Type B pancreatic cell (in vitro differentiated cells): ENCODE results near the gene BTBD9. TPM values are rescaled to one million over a fixed set of nuclear protein-coding genes. Genes with fewer than 3 reads are reported as not detected.
A peak's percentile ranks its signal among the peaks of the same experiment; 100 is the strongest.

ENCODE experiments used
- DNase-seq: peaks from one replicate; pipeline ENCODE4 v3.0.0; 2021; ENCODE audit warnings: mixed read lengths; ENCODE audit not compliant: unreplicated experiment; ENCODE audit errors: extremely low spot score
- H3K27ac Mint-ChIP-seq: 2 replicates; pipeline ENCODE4 v1.8.0; 2021; ENCODE audit warnings: mild to moderate bottlenecking, mixed read lengths
- H3K27me3 Mint-ChIP-seq: 2 replicates; pipeline ENCODE4 v1.8.0; 2021; ENCODE audit warnings: mixed read lengths
- H3K36me3 Mint-ChIP-seq: 2 replicates; pipeline ENCODE4 v1.8.0; 2021; ENCODE audit warnings: mixed read lengths
- H3K4me1 Mint-ChIP-seq: one replicate; pipeline ENCODE4 v1.8.0; 2021; ENCODE audit warnings: mixed read lengths; ENCODE audit not compliant: unreplicated experiment
- H3K4me3 Mint-ChIP-seq: 2 replicates; pipeline ENCODE4 v1.8.0; 2021; ENCODE audit warnings: mild to moderate bottlenecking, mixed read lengths
- H3K9me3 Mint-ChIP-seq: 2 replicates; pipeline ENCODE4 v1.8.0; 2021; ENCODE audit warnings: mixed read lengths
- CTCF ChIP-seq: fragments of 200-600 bp; sonication (generic); conservative IDR thresholded peaks from 2 replicates; pipeline ENCODE4 v1.5.0; 2021; ENCODE audit warnings: antibody characterized with exemption, mild to moderate bottlenecking
- total RNA-seq: library from RNA; stranded (reverse); gene quantifications from 2 replicates; pipeline ENCODE4 v1.2.1, GENCODE V29; 2021; ENCODE audit warnings: low replicate concordance

Gene BTBD9
- total RNA-seq, 1 donor from 2014 or later = 14.9 TPM

DNA sequence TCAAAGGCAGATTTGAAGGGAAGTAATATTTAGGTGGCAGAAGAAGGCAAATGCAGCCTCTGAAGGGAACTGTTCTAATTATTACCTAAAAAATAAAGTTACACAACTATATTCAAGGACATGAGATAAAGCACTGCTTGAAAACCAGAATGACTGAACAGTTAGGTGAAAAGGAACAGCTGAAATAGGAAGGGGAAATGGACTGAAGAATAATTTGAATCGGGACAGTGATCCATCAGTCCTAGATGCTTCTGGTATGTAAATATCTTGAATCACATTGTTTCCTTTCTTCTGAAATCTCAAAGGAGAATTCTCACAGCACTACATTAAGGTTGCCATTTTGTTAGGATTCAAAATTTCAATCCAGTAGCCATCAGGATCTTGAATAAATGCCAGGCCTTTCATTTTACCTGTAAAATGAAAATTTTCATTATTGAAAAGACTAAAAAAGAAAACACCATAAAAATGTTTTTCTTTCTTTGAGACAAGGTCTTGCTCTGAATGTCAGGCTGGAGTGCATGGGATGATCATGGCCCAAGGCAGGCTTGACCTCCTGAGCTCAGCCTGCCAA lies 37.3 kb upstream of the BTBD9 start:
- no peak for DNase-seq
- TF ChIP-seq CTCF = no peak
- no peak overlapping the region for H3K4me3 Mint-ChIP-seq
- H3K36me3 Mint-ChIP-seq = peaks cover 38% of the 10 kb centered on the region
- no peaks in the 10 kb centered on the region for H3K27me3 Mint-ChIP-seq
- H3K9me3 Mint-ChIP-seq = no peaks in the 10 kb centered on the region
- H3K27ac Mint-ChIP-seq = no peak overlapping the region
- peaks cover 5% of the 10 kb centered on the region for H3K4me1 Mint-ChIP-seq

DNA sequence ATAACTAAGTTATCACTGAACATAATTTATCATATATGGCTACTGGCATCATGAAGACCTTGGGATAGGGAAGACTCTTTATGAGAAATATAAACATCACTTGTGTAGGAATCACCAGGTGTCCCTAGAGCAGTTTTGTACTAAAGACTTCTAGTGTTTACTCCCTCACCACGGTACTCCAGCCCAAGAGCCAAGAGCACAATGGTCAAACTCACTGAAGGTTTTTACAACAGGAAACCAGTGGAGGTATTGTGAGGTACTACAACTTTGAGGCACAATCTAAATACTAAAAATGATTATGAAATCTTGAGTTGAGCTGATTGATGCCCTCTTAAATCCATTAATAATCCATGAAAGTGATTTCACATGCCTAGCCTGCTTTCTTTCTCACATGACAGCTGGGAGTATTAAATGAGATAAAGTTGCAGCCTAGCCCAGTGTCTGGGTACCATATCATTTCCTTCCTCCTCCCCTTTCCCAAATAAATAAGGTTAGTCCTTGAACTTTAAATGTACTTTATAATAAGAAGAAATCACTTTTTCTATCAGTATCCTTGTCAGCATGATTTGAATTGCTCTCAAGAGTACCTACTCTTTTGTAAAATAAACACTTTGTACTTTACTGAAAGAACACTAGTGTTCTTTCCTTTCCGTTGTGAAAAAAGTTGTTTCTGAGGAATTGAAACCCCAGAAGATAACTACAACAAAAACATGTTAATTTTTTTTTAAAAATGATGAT lies 36.7 kb upstream of the BTBD9 start:
- no peak for TF ChIP-seq CTCF
- no peak overlapping the region for H3K27ac Mint-ChIP-seq
- no peak for DNase-seq
- peaks cover 31% of the 10 kb centered on the region for H3K36me3 Mint-ChIP-seq
- no peaks in the 10 kb centered on the region for H3K9me3 Mint-ChIP-seq
- H3K27me3 Mint-ChIP-seq = no peaks in the 10 kb centered on the region
- H3K4me3 Mint-ChIP-seq = no peak overlapping the region
- H3K4me1 Mint-ChIP-seq = peaks cover 5% of the 10 kb centered on the region

GRCh38 chr6:38673397-38674165 lies 33.9 kb upstream of the BTBD9 start:
- H3K27ac Mint-ChIP-seq = no peak overlapping the region
- no peaks in the 10 kb centered on the region for H3K27me3 Mint-ChIP-seq

DNA sequence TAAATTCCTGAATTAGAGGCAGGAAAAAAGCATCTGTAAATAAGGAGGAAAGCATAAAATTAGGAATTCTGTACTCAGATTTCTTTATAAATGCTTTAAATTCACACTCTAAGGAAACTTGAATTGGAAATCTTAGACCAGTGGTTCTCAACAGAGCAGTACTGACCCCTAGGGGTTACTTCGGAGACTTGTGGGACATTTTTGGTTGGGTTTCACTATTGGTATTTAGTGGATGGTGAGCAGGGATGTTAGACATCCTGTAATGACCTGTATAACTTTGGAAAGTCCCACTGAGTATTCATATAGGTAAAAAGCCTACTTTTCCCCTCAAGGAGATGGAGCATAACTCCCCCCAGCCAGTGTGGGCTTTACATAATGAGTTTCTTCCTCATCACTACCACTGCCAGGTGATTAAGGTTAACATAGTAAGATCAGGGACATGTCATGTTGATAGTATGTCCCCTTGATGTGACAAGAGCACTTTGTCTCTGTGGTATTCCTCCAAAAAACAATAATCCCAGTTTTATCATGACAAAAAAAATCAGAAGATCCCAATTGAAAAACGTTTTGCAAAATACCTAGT lies 32.2 kb upstream of the BTBD9 start:
- peak; percentile 83 for TF ChIP-seq CTCF
- no peak for DNase-seq
- no peak overlapping the region for H3K27ac Mint-ChIP-seq
- H3K27me3 Mint-ChIP-seq = no peaks in the 10 kb centered on the region
- no peak overlapping the region for H3K4me3 Mint-ChIP-seq
- H3K4me1 Mint-ChIP-seq = peaks cover 5% of the 10 kb centered on the region
- H3K9me3 Mint-ChIP-seq = no peaks in the 10 kb centered on the region
- peaks cover 26% of the 10 kb centered on the region for H3K36me3 Mint-ChIP-seq

More at GRCh38 chr6:38673397-38674165, 33.9 kb upstream of the BTBD9 start:
- no peaks in the 10 kb centered on the region for H3K9me3 Mint-ChIP-seq
- no peak for DNase-seq
- TF ChIP-seq CTCF = no peak
- peaks cover 5% of the 10 kb centered on the region for H3K4me1 Mint-ChIP-seq
- no peak overlapping the region for H3K4me3 Mint-ChIP-seq
- peaks cover 27% of the 10 kb centered on the region for H3K36me3 Mint-ChIP-seq

DNA sequence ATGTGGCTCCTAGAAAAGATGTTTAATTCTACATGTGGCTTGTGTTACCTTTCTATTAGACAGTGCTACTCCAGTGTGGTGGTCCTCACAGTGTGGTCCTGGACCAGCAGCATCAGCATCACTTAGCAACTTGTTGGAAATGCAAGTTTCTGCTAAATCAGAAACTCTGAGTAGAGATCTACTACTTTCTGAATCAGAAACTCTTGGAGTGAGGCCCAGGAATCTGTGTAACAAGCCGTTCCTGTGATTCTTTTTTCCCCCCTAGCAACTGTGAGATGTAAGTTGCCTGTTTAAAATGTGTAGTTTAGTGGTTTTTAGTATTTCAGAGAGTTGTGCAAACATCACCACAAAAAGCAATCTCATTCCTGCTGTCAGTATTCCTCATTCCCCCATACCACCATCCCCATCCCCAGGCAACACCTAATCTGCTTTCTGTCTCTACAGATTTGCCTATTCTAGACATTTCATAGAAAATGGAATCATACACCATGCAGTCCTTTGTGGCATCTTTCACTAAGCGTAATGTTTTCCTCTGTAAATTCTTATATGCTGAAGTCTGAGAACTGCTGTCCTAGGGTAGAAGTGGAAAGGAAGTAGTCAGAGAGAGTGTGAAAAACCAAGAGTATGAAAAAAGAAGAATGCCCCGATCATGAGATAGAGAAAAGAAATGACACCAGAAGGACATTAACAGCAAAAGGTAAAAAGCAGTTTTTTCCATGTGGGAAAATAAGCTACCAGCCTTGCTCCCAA lies 18.9 kb upstream of the BTBD9 start:
- no peaks in the 10 kb centered on the region for H3K36me3 Mint-ChIP-seq
- DNase-seq = no peak
- H3K9me3 Mint-ChIP-seq = no peaks in the 10 kb centered on the region
- no peaks in the 10 kb centered on the region for H3K4me1 Mint-ChIP-seq
- no peak for TF ChIP-seq CTCF
- H3K27me3 Mint-ChIP-seq = no peaks in the 10 kb centered on the region
- H3K27ac Mint-ChIP-seq = no peak overlapping the region
- no peak overlapping the region for H3K4me3 Mint-ChIP-seq
